ENCODE data around the gene DBX1.

DNA sequence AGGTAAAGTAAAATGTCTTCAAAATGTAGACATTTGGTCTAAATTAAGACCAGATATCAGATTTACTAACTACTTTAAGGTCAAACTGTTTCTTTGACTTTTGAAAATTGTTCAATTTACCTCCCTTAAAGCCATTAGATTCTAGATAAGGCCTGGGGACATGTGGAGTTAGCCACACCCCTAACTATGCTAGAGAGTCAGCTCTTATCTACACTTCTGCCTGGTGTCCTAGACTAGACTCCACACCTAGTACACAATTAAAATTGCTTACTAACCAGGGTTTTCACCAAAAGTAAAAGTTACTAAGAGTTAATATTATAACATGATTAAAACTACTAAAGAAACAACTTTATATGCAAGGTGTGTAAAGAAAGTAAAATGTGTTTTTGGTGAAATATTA, 43.6 kb upstream of the DBX1 start:
- TF ChIP-seq POLR2AphosphoS5 (IDR thresholded peaks at IDR 0.05) (no peak), EP300 (IDR thresholded peaks at IDR 0.05) (no peak)
